SK-N-SH (cell line): ENCODE results near the gene TMPRSS11D.

Experiments
- EP300 ChIP-seq, 2 experiments: IDR thresholded peaks; 2 replicates each; pipeline versions ENCODE4 v1.4.0 to v1.6.1; 2012; ENCODE audit warnings: borderline replicate concordance in 1 of 2, low read depth in 1 of 2, low read length in 1 of 2
- FOXM1 ChIP-seq: IDR thresholded peaks from 2 replicates; pipeline ENCODE4 v1.4.0; 2012; ENCODE audit warnings: low read depth, mild to moderate bottlenecking
- NRF1 ChIP-seq: IDR thresholded peaks from 2 replicates; pipeline ENCODE4 v1.6.1; 2012; ENCODE audit warnings: low read depth, mild to moderate bottlenecking, low read length
- RAD21 ChIP-seq: IDR thresholded peaks from 2 replicates; pipeline ENCODE4 v1.6.1; 2012; ENCODE audit warnings: mild to moderate bottlenecking, low read length
- SMC3 ChIP-seq: IDR thresholded peaks from 2 replicates; pipeline ENCODE4 v1.6.1; 2012; ENCODE audit warnings: low read depth, low read length, improper control_type of control experiment
- TAF1 ChIP-seq: IDR thresholded peaks from 2 replicates; pipeline ENCODE4 v1.6.1; 2012; ENCODE audit warnings: low read depth, mild to moderate bottlenecking, low read length, moderate library complexity, borderline replicate concordance
- YY1 ChIP-seq: IDR thresholded peaks from 2 replicates; pipeline ENCODE4 v1.4.0; 2012; ENCODE audit warnings: low read depth, mild to moderate bottlenecking

DNA sequence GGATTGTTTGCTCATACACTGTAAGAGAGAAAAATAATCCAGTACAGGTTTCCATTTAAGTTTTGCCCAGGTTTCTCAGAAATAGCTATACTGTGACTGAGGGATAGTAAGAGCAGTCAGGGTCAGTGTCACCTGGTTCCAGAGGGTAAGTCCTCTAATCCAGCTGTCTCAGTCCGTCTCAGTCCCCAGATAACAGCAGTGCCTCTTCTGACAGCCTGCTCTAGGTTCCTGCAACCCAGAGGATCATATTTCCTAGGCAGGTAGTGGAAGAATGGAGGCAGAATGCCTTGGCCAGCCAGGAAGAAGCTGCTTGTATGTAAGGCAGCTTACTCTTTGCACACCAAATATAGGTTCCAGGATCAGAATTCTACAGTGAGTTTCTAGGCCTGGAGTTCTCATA, 107.1 kb downstream of the TMPRSS11D start:
- TF ChIP-seq SMC3 (no peak), TAF1 (no peak), EP300 (IDR thresholded peaks at IDR 0.05; ENCODE audit: borderline replicate concordance in 1 of 2, low read depth in 1 of 2, low read length in 1 of 2) (no peak), RAD21 (no peak), YY1 (no peak), FOXM1 (no peak), NRF1 (no peak)
